Lower leg skin (tissue), 4 donors: Measurements from ENCODE around the gene VDR. TPM values are rescaled to one million over a fixed set of nuclear protein-coding genes. Genes with fewer than 3 reads are reported as not detected.

Source experiments
- DNase-seq, 2 donors: peaks; one replicate each; pipeline ENCODE4 v3.0.0-alpha.2; 2019; ENCODE audit warnings: low spot score in 2 of 2
- H3K4me3 ChIP-seq: fragments of 200-600 bp; sonication (generic); 2 replicates; pipeline ENCODE4 v1.5.1; 2017; ENCODE audit warnings: mild to moderate bottlenecking, low read depth; ENCODE audit not compliant: poor library complexity, severe bottlenecking
- POLR2A ChIP-seq, 2 donors: fragments of 450-650 bp; IDR thresholded peaks; one replicate each; pipeline ENCODE4 v1.6.1; 2016 to 2017; ENCODE audit warnings: antibody characterized with exemption in 2 of 2, mild to moderate bottlenecking in 1 of 2, moderate library complexity in 1 of 2
- WGBS, 2 donors: methylation state at CpG; one replicate each; pipeline ENCODE4 v1.1.5; 2018; 5-methylcytosine and 5-hydroxymethylcytosine counted together
- intact Hi-C: fragments of 100-400 bp; cut with DNase I; formaldehyde crosslinking; loops from one replicate; pipeline ENCODE4 v1.15.0; 2023; ENCODE audit warnings: low total_unique reads
- total RNA-seq, 4 donors: library from RNA; depleted of rRNA; stranded (reverse); fragments of >200 nt; gene quantifications; one replicate each; pipeline ENCODE4 v1.1.0, GENCODE V29; 2016
- TF ChIP-seq, protein P1 (sequence below), 3 donors: fragments of 450-650 bp; IDR thresholded peaks; one replicate each; pipeline ENCODE4 v1.5.1; 2016; ENCODE audit warnings: antibody characterized with exemption in 3 of 3, mild to moderate bottlenecking in 3 of 3, moderate library complexity in 2 of 3

The VDR gene
- total RNA-seq, 4 donors from 2014 or later = 35.9 to 58.1 (median 39.4) TPM

GRCh38 chr12:47863985-47864384 lies 40.8 kb downstream of the VDR start:
- intact Hi-C loops = no loop called here
- no peak for TF ChIP-seq POLR2A (IDR thresholded peaks at IDR 0.05)
- TF ChIP-seq, protein P1, sequence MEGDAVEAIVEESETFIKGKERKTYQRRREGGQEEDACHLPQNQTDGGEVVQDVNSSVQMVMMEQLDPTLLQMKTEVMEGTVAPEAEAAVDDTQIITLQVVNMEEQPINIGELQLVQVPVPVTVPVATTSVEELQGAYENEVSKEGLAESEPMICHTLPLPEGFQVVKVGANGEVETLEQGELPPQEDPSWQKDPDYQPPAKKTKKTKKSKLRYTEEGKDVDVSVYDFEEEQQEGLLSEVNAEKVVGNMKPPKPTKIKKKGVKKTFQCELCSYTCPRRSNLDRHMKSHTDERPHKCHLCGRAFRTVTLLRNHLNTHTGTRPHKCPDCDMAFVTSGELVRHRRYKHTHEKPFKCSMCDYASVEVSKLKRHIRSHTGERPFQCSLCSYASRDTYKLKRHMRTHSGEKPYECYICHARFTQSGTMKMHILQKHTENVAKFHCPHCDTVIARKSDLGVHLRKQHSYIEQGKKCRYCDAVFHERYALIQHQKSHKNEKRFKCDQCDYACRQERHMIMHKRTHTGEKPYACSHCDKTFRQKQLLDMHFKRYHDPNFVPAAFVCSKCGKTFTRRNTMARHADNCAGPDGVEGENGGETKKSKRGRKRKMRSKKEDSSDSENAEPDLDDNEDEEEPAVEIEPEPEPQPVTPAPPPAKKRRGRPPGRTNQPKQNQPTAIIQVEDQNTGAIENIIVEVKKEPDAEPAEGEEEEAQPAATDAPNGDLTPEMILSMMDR (IDR thresholded peaks at IDR 0.05) = no peak
- WGBS, 2 donors = 60 to 81% methylated on average over 6 of the region's 6 CpGs
- no peak for DNase-seq
- H3K4me3 ChIP-seq = no peak overlapping the region

DNA sequence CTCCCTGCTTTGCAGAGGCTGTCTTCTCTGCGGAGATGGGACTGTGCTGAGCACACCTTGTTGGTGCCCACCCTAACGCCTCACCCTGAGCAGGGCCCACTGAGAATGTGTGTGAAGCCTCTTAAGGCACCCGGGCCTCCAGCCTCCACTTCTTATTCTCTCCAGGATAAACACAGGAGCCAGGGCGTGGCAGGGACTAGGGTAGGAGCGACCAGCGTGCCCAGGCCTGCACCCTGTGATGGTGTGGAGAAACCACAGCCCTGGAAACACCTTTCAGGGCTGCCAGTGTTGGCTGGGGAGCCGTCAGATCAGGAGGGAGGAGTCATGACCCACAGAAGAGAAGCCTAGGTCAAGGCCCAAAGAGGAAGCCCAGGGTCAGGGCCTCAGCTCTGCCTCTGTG lies 41.3 kb downstream of the VDR start:
- intact Hi-C loops = no loop called here
- TF ChIP-seq POLR2A (IDR thresholded peaks at IDR 0.05) = no peak
- TF ChIP-seq, protein P1 (IDR thresholded peaks at IDR 0.05) = no peak
- H3K4me3 ChIP-seq = no peak overlapping the region
- DNase-seq = peak in 1 of 2 donors; percentile 73
- 49 to 68% methylated on average over 7 of the region's 7 CpGs for WGBS, 2 donors

GRCh38 chr12:47862881-47863280 lies 41.9 kb downstream of the VDR start:
- TF ChIP-seq, protein P1 (IDR thresholded peaks at IDR 0.05) = no peak
- TF ChIP-seq POLR2A (IDR thresholded peaks at IDR 0.05) = no peak
- intact Hi-C loops = no loop called here
- H3K4me3 ChIP-seq = no peak overlapping the region
- no peak for DNase-seq
- WGBS, 2 donors = 86 to 93% methylated on average over 7 of the region's 7 CpGs

- 38 to 50% methylated on average over 5 of the region's 5 CpGs for WGBS, 2 donors
- no peak for TF ChIP-seq POLR2A (IDR thresholded peaks at IDR 0.05)
- TF ChIP-seq, protein P1 (IDR thresholded peaks at IDR 0.05) = no peak
- no peak for DNase-seq
- no peak overlapping the region for H3K4me3 ChIP-seq
- intact Hi-C loops = no loop called here
Observed at GRCh38 chr12:47862167-47862750, 42.5 kb downstream of the VDR start.

GRCh38 chr12:47860873-47861272 lies 43.9 kb downstream of the VDR start:
- DNase-seq = no peak
- intact Hi-C loops = no loop called here
- TF ChIP-seq, protein P1 (IDR thresholded peaks at IDR 0.05) = no peak
- no peak for TF ChIP-seq POLR2A (IDR thresholded peaks at IDR 0.05)
- H3K4me3 ChIP-seq = no peak overlapping the region
- 66 to 68% methylated on average over 2 of the region's 2 CpGs for WGBS, 2 donors

- 85 to 93% methylated on average over 7 of the region's 7 CpGs for WGBS, 2 donors
- no peak for DNase-seq
- intact Hi-C loops = no loop called here
- no peak overlapping the region for H3K4me3 ChIP-seq
- no peak for TF ChIP-seq POLR2A (IDR thresholded peaks at IDR 0.05)
- TF ChIP-seq, protein P1 (IDR thresholded peaks at IDR 0.05) = no peak
Observed at GRCh38 chr12:47860279-47860841, 44.4 kb downstream of the VDR start.
